OCI-LY1 (cell line): ENCODE results near the gene HIBADH.

Experiments
- H2AFZ ChIP-seq: fragments of 200-600 bp; sonication (generic), shearing (Covaris generic); 2 replicates; pipeline ENCODE4 v1.6.0; 2014; ENCODE audit warnings: antibody characterized with exemption, mild to moderate bottlenecking, low read length
- H3F3A ChIP-seq: fragments of 200-600 bp; sonication (generic), shearing (Covaris generic); 2 replicates; pipeline ENCODE4 v1.6.0; 2014; ENCODE audit warnings: mild to moderate bottlenecking, antibody characterized with exemption, low read length, moderate library complexity; ENCODE audit not compliant: insufficient read depth
- H3K27ac ChIP-seq: fragments of 200-600 bp; sonication (generic); 2 replicates; pipeline ENCODE4 v1.5.1; 2014; ENCODE audit warnings: low read length, mixed run types, mild to moderate bottlenecking, low read depth; ENCODE audit not compliant: poor library complexity, severe bottlenecking
- H3K27me3 ChIP-seq: fragments of 200-600 bp; sonication (generic); 2 replicates; pipeline ENCODE4 v1.6.0; 2014; ENCODE audit warnings: antibody characterized with exemption, mild to moderate bottlenecking, low read length, moderate library complexity; ENCODE audit not compliant: insufficient read depth
- H3K36me3 ChIP-seq: fragments of 200-600 bp; sonication (generic); 2 replicates; pipeline ENCODE4 v1.6.1; 2014; ENCODE audit warnings: mild to moderate bottlenecking, antibody characterized with exemption, low read length, moderate library complexity, mixed read lengths; ENCODE audit not compliant: insufficient read depth
- H3K4me1 ChIP-seq: fragments of 200-600 bp; sonication (generic); 2 replicates; pipeline ENCODE4 v1.5.1; 2014; ENCODE audit warnings: mild to moderate bottlenecking, low read length, moderate library complexity; ENCODE audit not compliant: insufficient read depth, severe bottlenecking
- H3K4me2 ChIP-seq: fragments of 200-600 bp; sonication (generic), shearing (Covaris generic); 2 replicates; pipeline ENCODE4 v1.6.1; 2014; ENCODE audit warnings: low read length
- H3K4me3 ChIP-seq: fragments of 200-600 bp; sonication (generic); 2 replicates; pipeline ENCODE4 v1.5.1; 2014; ENCODE audit warnings: low read length, low read depth, mild to moderate bottlenecking, mixed read lengths; ENCODE audit not compliant: poor library complexity, severe bottlenecking
- H3K79me2 ChIP-seq: fragments of 200-600 bp; shearing (Covaris generic); 2 replicates; pipeline ENCODE4 v1.6.1; 2016; ENCODE audit warnings: mixed run types, low read length, mixed read lengths; ENCODE audit not compliant: insufficient read depth
- H3K9ac ChIP-seq: fragments of 200-600 bp; sonication (generic), shearing (Covaris generic); 2 replicates; pipeline ENCODE4 v1.6.1; 2014; ENCODE audit warnings: mild to moderate bottlenecking, low read length, mixed read lengths
- H3K9me2 ChIP-seq: fragments of 200-600 bp; sonication (generic), shearing (Covaris generic); 2 replicates; pipeline ENCODE4 v1.6.1; 2014; ENCODE audit warnings: low read depth, mild to moderate bottlenecking, low read length, mixed read lengths
- H3K9me3 ChIP-seq: fragments of 200-600 bp; shearing (Covaris generic); 2 replicates; pipeline ENCODE4 v1.6.1; 2014; ENCODE audit warnings: low read length, mixed read lengths
- H4K20me1 ChIP-seq: fragments of 200-600 bp; sonication (generic), shearing (Covaris generic); 2 replicates; pipeline ENCODE4 v1.6.0; 2016; ENCODE audit warnings: mild to moderate bottlenecking, low read length; ENCODE audit not compliant: insufficient read depth
- EZH2 ChIP-seq: fragments of 200-600 bp; sonication (generic), shearing (Covaris generic); IDR thresholded peaks from 2 replicates; pipeline ENCODE4 v1.8.0; 2017; ENCODE audit warnings: borderline replicate concordance, mixed run types, mild to moderate bottlenecking, antibody characterized with exemption, low read length, moderate library complexity, mixed read lengths
- TF ChIP-seq, protein P1 (sequence below): fragments of 200-600 bp; sonication (generic), shearing (Covaris generic); IDR thresholded peaks from 2 replicates; pipeline ENCODE4 v1.5.1; 2017; ENCODE audit warnings: mild to moderate bottlenecking, antibody characterized with exemption, low read length, moderate library complexity, mixed read lengths

HIBADH gene

GRCh38 chr7:27656724-27657123 is 6.0 kb downstream of the HIBADH start:
- Histone ChIP-seq H3K4me2 (no peak overlapping the region), H3K79me2 (peaks cover 2% of the 10 kb centered on the region; the same call in 1 of the 2 replicates), H3K36me3 (peaks cover 27% of the 10 kb centered on the region), H3K27ac (no peak overlapping the region), H2AFZ (no peak overlapping the region), H3K9me2 (no peaks in the 10 kb centered on the region), H4K20me1 (no peaks in the 10 kb centered on the region), H3K9ac (no peak overlapping the region), H3K4me3 (no peak overlapping the region), H3K9me3 (no peaks in the 10 kb centered on the region), H3K4me1 (peaks cover 11% of the 10 kb centered on the region), H3F3A (no peaks in the 10 kb centered on the region), H3K27me3 (no peaks in the 10 kb centered on the region)
- TF ChIP-seq EZH2 = no peak
- TF ChIP-seq, protein P1, sequence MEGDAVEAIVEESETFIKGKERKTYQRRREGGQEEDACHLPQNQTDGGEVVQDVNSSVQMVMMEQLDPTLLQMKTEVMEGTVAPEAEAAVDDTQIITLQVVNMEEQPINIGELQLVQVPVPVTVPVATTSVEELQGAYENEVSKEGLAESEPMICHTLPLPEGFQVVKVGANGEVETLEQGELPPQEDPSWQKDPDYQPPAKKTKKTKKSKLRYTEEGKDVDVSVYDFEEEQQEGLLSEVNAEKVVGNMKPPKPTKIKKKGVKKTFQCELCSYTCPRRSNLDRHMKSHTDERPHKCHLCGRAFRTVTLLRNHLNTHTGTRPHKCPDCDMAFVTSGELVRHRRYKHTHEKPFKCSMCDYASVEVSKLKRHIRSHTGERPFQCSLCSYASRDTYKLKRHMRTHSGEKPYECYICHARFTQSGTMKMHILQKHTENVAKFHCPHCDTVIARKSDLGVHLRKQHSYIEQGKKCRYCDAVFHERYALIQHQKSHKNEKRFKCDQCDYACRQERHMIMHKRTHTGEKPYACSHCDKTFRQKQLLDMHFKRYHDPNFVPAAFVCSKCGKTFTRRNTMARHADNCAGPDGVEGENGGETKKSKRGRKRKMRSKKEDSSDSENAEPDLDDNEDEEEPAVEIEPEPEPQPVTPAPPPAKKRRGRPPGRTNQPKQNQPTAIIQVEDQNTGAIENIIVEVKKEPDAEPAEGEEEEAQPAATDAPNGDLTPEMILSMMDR = no peak

GRCh38 chr7:27655184-27655583 is 7.5 kb downstream of the HIBADH start:
- Histone ChIP-seq H3K79me2 (no peaks in the 10 kb centered on the region), H3K27ac (no peak overlapping the region), H4K20me1 (no peaks in the 10 kb centered on the region), H3K9ac (no peak overlapping the region), H3K36me3 (peaks cover 27% of the 10 kb centered on the region), H3K4me2 (no peak overlapping the region), H3K27me3 (no peaks in the 10 kb centered on the region), H3K9me3 (no peaks in the 10 kb centered on the region), H3K4me3 (no peak overlapping the region), H3K4me1 (no peaks in the 10 kb centered on the region), H2AFZ (no peak overlapping the region), H3F3A (no peaks in the 10 kb centered on the region), H3K9me2 (no peaks in the 10 kb centered on the region)
- TF ChIP-seq EZH2 = no peak

DNA sequence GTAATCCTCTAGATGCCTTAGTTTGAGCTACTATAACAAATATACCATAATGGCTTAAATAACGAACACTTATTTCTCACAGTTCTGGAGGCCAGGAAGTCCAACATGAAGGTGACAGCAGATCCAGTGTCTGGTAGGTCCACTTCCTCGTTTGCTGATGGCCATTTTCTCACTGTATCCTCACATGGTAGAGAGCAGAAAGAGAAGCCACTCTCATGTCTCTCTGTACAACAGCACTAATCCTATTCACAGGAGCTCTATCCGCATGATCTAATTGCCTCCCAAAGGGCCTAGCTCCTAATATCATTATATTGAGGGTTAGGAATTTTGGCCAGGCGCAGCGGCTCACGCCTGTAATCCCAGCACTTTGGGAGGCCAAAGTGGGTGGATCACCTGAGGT is 10.2 kb downstream of the HIBADH start:
- Histone ChIP-seq H3K4me1 (no peaks in the 10 kb centered on the region), H3K27me3 (no peaks in the 10 kb centered on the region), H3K9ac (no peak overlapping the region), H3K36me3 (peaks cover 36% of the 10 kb centered on the region), H4K20me1 (no peaks in the 10 kb centered on the region), H3K4me2 (no peak overlapping the region), H3F3A (no peaks in the 10 kb centered on the region), H2AFZ (no peak overlapping the region), H3K4me3 (no peak overlapping the region), H3K27ac (no peak overlapping the region), H3K9me3 (no peaks in the 10 kb centered on the region), H3K79me2 (no peaks in the 10 kb centered on the region), H3K9me2 (no peaks in the 10 kb centered on the region)
- TF ChIP-seq, protein P1 = no peak
- no peak for TF ChIP-seq EZH2

GRCh38 chr7:27651702-27652101 is 11.0 kb downstream of the HIBADH start:
- H3F3A ChIP-seq = no peaks in the 10 kb centered on the region
- no peak overlapping the region for H3K9ac ChIP-seq
- H3K4me3 ChIP-seq = no peak overlapping the region
- no peaks in the 10 kb centered on the region for H4K20me1 ChIP-seq
- H3K79me2 ChIP-seq = no peaks in the 10 kb centered on the region
- no peak overlapping the region for H2AFZ ChIP-seq
- no peak overlapping the region for H3K4me2 ChIP-seq
- no peaks in the 10 kb centered on the region for H3K9me3 ChIP-seq
- no peaks in the 10 kb centered on the region for H3K27me3 ChIP-seq
- no peaks in the 10 kb centered on the region for H3K9me2 ChIP-seq
- no peak overlapping the region for H3K27ac ChIP-seq
- TF ChIP-seq, protein P1 = no peak
- no peak for TF ChIP-seq EZH2
- H3K4me1 ChIP-seq = no peaks in the 10 kb centered on the region
- H3K36me3 ChIP-seq = peaks cover 35% of the 10 kb centered on the region
